Measurements from ENCODE around the gene TSPAN5.

The TSPAN5 gene

DNA sequence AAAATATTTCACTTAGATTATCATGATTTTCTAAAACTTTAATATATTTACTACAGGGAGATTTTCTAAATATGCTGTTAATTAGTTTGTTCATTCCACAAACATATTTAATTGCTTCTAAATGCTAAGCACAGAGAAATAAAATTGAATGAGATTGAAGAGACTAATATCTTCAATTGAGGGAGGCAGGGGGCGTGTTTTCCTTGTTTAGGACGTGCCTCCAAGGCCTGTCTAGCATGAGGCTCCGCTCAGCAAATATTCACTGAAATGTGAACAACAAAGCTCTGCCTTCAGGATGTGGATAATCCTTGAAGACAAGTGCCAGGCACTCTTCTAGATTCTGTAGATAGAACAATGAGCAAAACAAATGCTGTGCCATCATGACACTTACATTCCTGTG is 98.1 kb downstream of the TSPAN5 start:
- in situ Hi-C loops (cut with HindIII; ENCODE audit: low pct_unique_long_range_greater_than_20kb, low sequenced_read_pairs), result no loop called here
- TF ChIP-seq JUND (IDR thresholded peaks at IDR 0.05; ENCODE audit: low read depth), result no peak
- DNase-seq (ENCODE audit: low read depth in 1 of 2, low spot score in 1 of 2), result no peak

GRCh38 chr4:98558471-98559169 is 99.8 kb downstream of the TSPAN5 start:
- in situ Hi-C loops (cut with HindIII; ENCODE audit: low pct_unique_long_range_greater_than_20kb, low sequenced_read_pairs), result no loop called here
- no peak for DNase-seq (ENCODE audit: low read depth in 1 of 2, low spot score in 1 of 2)
- TF ChIP-seq JUND (IDR thresholded peaks at IDR 0.05; ENCODE audit: low read depth), result no peak

GRCh38 chr4:98557194-98557892 is 101.1 kb downstream of the TSPAN5 start:
- DNase-seq (ENCODE audit: low read depth in 1 of 2, low spot score in 1 of 2), result no peak
- in situ Hi-C loops (cut with HindIII; ENCODE audit: low pct_unique_long_range_greater_than_20kb, low sequenced_read_pairs), result no loop called here
- no peak for TF ChIP-seq JUND (IDR thresholded peaks at IDR 0.05; ENCODE audit: low read depth)

DNA sequence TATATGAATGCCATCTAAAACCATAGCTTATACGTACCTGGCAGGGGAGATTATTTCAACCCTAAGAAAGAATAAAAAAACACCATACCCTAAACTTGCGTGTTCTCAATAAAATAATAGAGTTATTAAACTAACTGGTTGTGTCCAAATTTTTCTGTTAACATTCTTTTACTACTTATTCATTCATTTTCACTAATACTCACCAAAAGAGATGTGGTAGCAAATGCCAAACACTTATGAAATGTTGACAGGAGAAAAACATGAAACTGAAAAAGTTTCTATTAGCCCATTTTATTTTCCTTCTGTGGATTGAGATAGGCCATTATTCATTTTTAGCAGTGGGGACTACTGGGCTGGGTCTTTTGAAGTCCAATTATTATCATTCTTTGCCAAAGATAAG is 102.0 kb downstream of the TSPAN5 start:
- no peak for TF ChIP-seq JUND (IDR thresholded peaks at IDR 0.05; ENCODE audit: low read depth)
- in situ Hi-C loops (cut with HindIII; ENCODE audit: low pct_unique_long_range_greater_than_20kb, low sequenced_read_pairs), result no loop called here
- no peak for DNase-seq (ENCODE audit: low read depth in 1 of 2, low spot score in 1 of 2)

DNA sequence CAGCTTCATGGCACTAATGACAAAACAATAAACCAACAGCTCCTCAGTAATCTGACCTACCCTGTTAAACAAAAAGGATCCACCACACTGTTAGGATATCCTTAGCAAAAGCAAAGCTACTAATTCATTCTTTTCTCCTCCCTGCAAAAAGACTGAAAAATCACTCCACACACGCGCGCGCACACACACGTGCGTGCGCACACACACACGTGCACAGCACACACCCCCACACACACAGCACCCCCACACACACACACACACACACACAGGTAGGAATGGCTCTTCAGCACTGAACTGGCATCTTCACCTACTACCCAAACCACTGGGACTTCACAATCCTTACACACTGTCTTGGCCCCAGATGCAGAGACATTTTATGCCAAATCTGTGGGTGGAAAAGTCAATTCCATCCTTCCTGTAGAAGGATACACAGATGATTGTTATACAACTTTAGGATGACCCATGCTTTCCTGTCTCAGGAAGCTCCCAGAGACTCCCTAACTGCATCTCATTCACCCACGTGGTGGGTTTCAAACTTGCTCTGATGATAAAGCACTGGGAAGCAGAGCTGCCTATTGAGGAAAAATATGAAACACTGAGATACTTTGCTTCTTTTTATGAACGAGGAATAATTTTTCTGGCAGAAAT is 102.5 kb downstream of the TSPAN5 start:
- no peak for DNase-seq (ENCODE audit: low read depth in 1 of 2, low spot score in 1 of 2)
- no peak for TF ChIP-seq JUND (IDR thresholded peaks at IDR 0.05; ENCODE audit: low read depth)
- in situ Hi-C loops (cut with HindIII; ENCODE audit: low pct_unique_long_range_greater_than_20kb, low sequenced_read_pairs), result no loop called here

DNA sequence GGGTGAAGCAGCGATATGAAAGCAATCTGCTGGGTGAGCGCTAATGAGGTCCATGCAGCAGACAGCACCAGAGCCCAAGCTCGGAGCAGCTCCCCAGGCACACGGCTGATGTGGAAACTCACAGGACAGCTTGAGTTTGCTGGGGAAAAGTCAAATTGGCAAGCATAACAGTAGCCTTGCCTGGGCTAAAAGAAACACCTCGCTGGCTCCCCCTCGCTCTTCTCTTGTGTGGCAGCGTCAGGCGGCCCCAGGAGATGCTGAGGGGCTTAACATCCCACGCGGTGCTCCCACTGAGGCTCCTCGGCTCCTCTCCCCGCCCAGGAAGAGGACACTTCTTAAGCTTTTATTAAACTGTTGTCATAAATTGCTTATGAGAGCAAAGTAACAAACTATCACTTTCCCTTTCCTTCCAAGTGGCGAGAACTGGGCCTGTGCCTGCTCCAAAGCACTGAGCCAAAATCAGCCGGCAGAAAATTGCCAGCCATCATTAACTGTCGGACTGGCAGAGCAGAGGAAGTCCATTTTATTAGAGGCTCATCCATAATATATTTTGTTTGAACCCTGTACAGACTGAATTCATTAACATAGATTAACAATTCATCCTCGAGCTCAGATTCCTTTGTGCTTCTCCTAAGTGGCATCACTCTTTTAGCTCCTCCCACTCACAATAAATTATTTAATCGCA is 111.4 kb downstream of the TSPAN5 start:
- DNase-seq (ENCODE audit: low read depth in 1 of 2, low spot score in 1 of 2), result no peak
- in situ Hi-C loops (cut with HindIII; ENCODE audit: low pct_unique_long_range_greater_than_20kb, low sequenced_read_pairs), result no loop called here
- TF ChIP-seq JUND (IDR thresholded peaks at IDR 0.05; ENCODE audit: low read depth), result no peak

GRCh38 chr4:98544818-98545414 is 113.5 kb downstream of the TSPAN5 start:
- DNase-seq (ENCODE audit: low read depth in 1 of 2, low spot score in 1 of 2), result no peak
- in situ Hi-C loops (cut with HindIII; ENCODE audit: low pct_unique_long_range_greater_than_20kb, low sequenced_read_pairs), result no loop called here
- no peak for TF ChIP-seq JUND (IDR thresholded peaks at IDR 0.05; ENCODE audit: low read depth)

DNA sequence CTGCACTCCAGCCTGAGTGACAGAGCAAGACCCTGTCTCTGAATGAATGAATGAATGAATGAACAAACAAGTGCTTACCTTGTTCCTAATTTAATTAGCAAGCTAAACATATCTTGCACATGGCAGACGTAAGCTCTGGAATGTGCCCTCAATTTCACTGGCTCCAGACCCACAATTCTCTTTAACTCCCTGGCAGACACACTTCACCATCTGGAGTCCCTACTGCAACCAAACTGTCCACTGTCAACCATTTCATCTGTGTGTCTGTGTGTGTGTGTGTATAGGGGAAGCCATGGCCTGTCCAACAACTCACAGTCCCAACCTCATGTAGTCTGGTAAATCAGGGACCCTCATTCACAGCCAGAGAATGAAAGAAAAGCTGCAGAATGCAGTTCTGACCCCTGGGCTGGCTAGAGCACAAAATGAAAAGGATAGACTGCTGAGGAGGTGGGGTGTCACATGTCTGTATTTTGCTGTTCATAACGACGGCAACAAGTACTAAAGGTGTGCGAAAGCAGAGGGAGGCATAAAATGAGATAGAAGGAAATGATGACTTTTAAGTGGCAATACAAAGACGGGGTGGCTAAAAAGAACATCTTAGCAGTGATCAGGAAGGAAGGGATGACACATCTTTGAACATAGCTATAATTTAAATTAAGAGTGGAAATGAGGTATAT is 114.1 kb downstream of the TSPAN5 start:
- no peak for DNase-seq (ENCODE audit: low read depth in 1 of 2, low spot score in 1 of 2)
- in situ Hi-C loops (cut with HindIII; ENCODE audit: low pct_unique_long_range_greater_than_20kb, low sequenced_read_pairs), result no loop called here
- no peak for TF ChIP-seq JUND (IDR thresholded peaks at IDR 0.05; ENCODE audit: low read depth)

GRCh38 chr4:98542011-98542410 is 116.4 kb downstream of the TSPAN5 start:
- in situ Hi-C loops (cut with HindIII; ENCODE audit: low pct_unique_long_range_greater_than_20kb, low sequenced_read_pairs), result no loop called here
- TF ChIP-seq JUND (IDR thresholded peaks at IDR 0.05; ENCODE audit: low read depth), result no peak

DNA sequence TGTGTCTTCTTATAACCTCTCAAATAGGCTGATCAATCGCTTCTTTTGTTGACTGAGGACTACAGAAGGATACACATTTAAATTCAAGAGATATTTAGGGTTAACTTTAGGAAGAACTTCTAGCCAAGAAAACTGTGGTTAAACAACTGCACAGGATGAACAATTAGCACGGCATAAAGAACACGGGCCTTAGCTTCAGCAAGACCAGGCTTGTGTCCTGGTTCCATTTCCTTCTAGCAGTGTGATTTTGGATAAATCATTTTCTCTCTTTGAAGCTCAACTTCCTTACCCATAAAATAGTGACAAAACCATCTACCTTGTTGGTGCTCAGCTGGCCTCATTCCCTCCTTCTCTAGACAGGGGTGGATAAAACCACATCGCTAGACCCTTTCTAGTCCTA is 117.6 kb downstream of the TSPAN5 start:
- in situ Hi-C loops (cut with HindIII; ENCODE audit: low pct_unique_long_range_greater_than_20kb, low sequenced_read_pairs), result no loop called here
- no peak for TF ChIP-seq JUND (IDR thresholded peaks at IDR 0.05; ENCODE audit: low read depth)
- no peak for DNase-seq (ENCODE audit: low read depth in 1 of 2, low spot score in 1 of 2)

More at GRCh38 chr4:98542011-98542410, 116.4 kb downstream of the TSPAN5 start:
- DNase-seq (ENCODE audit: low read depth in 1 of 2, low spot score in 1 of 2), result no peak

- TF ChIP-seq JUND (IDR thresholded peaks at IDR 0.05; ENCODE audit: low read depth), result no peak
- in situ Hi-C loops (cut with HindIII; ENCODE audit: low pct_unique_long_range_greater_than_20kb, low sequenced_read_pairs), result no loop called here
- no peak for DNase-seq (ENCODE audit: low read depth in 1 of 2, low spot score in 1 of 2)
These were observed 118.7 kb downstream of the TSPAN5 start for GRCh38 chr4:98539741-98540140.

- DNase-seq (ENCODE audit: low read depth in 1 of 2, low spot score in 1 of 2), result no peak
- TF ChIP-seq JUND (IDR thresholded peaks at IDR 0.05; ENCODE audit: low read depth), result no peak
- in situ Hi-C loops (cut with HindIII; ENCODE audit: low pct_unique_long_range_greater_than_20kb, low sequenced_read_pairs), result no loop called here
These were observed 119.1 kb downstream of the TSPAN5 start for GRCh38 chr4:98539299-98539698.

Measured in T47D (cell line).